ENCODE data around the gene SRCAP.

SRCAP gene

GRCh38 chr16:30760577-30761426, 61.8 kb downstream of the SRCAP start:
- DNase-seq, result no peak

DNA sequence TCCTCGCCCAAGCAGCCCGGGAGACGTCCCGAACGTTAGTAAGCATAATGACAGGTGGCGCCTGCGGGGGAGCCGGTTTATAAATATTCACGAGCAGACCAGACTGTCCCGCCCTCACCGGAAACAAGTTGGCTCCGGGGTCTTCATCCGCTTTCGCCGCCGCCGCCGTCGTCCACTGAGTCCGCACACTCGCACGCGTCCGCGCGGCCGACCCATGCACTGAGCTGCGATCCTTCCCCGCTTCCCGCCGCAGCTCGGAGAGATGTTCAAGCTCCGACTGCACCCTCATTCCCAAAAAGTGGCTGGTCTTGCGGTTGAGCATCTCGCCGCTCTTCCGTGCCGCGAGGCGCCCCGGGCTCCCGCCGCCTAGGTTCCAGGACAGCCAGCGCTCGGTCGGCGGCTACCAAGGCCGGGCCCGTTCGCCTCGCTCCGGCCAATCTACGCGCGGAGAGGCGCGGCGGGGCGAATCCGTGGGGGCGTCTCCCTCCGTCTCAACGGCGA, 62.5 kb downstream of the SRCAP start:
- DNase-seq, result peak; percentile 34

DNA sequence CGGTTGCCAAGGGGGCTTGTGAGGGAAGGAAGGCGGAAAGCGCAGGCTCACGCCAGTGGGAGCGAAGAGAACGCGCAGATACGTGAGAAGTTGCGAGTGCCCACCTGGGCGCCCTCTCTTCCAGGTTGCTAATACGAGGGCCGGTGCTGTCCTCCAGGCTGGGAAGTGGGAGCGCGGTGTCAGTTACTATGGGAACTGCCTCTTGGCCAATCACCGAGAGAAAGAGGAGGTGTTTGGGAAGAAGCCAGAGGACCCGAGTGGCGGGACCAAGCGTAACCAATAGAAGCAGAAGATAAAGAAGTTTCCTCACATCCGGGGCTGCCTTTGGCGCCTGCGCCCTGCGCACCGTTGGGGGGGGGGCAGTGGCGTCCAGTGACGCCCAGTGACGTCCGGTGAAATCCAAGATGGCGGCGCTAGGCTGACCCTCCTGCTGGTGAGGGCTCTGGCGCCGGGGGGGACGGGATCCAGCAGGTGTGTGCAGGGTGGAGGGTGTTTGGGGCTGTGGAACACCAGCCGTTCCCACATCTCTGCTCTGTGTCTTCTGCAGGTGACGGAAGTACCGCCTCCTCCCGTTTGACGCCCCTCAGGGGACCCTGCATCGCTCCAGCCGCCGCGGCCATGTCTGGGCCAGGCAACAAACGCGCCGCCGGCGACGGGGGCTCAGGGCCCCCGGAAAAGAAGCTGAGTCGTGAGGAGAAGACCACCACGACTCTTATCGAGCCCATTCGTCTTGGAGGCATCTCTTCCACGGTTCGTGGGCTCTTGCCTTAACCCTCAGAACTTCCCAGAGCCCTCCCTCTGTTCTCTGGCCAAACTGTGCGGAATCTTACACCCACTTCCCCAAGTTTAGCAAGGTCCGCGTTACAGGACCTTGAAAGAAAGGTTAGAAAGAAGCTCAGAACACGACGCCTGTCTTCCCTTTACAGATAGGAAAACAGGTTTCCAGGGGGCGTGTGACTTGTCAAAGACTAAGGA, 63.2 kb downstream of the SRCAP start, which contains the start of the genes CFAP119 and RNF40:
Gene CFAP119, minus strand, starts transcription at position 135 of the 975 bp plus-strand sequence. CDS start 314 bp downstream, outside the sequence.
Gene RNF40, plus strand, starts transcription at position 395 of the 975 bp plus-strand sequence. Its CDS starts 224 bp downstream, at position 619.
- peak; percentile 98 for DNase-seq

- no peak for DNase-seq
Observed at GRCh38 chr16:30762991-30763725, 64.2 kb downstream of the SRCAP start.

- no peak for DNase-seq
Observed at GRCh38 chr16:30764086-30764485, 65.1 kb downstream of the SRCAP start.

GRCh38 chr16:30764816-30765465, 66.0 kb downstream of the SRCAP start:
- DNase-seq, result no peak

GRCh38 chr16:30766206-30766932, 67.4 kb downstream of the SRCAP start:
- DNase-seq, result no peak

GRCh38 chr16:30766933-30767284, 67.9 kb downstream of the SRCAP start:
- DNase-seq, result no peak

- no peak for DNase-seq
Observed at GRCh38 chr16:30767767-30768465, 68.9 kb downstream of the SRCAP start.

DNA sequence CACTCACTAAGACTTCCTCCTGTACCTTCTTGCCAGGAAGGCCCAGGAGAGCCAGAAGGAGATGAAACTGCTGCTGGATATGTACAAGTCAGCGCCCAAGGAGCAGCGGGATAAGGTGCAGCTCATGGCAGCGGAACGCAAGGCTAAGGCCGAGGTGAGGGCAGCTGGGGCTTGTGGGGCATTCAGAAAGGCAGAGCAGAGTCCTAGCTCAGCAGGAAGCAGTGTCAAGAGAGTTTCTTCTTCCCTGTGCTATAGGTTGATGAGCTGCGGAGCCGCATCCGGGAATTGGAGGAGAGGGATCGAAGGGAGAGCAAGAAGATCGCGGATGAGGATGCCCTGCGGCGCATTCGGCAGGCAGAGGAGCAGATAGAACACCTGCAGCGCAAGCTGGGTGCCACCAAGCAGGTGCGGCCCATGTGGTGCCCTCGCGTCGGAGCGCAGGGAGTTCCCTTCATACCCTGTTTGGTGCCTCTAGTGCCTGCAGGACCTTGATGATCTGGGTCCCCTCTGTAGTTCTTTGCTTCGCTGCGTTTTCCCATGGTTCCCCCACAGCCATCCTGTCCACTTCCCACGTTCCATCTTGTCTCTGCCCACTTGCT, 69.7 kb downstream of the SRCAP start:
- no peak for DNase-seq

DNA sequence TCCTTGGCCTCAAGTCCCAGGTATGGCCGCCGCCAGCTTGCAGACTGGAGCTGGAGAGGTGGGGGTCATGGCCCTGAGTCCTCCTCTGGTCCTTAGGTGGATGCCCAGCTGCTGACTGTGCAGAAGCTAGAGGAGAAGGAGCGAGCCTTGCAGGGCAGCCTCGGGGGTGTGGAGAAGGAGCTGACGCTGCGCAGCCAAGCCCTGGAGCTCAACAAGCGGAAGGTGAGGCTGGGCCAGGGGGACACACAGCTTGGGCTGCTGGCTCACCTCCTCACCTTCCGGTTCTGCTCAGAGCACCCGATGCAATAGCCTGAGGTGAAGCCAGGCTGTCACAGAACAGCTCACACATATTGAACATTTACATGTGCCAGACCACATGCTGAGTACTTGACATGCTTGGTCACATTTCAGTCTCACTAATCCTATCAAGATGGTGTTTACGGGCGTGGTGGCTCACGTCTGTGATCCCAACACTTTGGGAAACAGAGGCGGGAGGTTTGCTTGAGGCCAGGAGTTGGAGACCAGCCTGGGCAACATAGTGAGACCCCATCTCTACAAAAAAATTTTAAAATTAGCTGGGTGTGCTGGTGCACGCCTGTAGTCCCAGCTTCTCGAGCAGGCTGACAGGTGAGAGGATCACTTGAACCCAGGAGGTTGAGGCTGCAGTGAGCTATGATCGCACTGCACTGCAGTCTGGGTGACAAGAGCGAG, 70.6 kb downstream of the SRCAP start:
- no peak for DNase-seq

- DNase-seq, result no peak
Observed at GRCh38 chr16:30771726-30772125, 72.8 kb downstream of the SRCAP start.

DNA sequence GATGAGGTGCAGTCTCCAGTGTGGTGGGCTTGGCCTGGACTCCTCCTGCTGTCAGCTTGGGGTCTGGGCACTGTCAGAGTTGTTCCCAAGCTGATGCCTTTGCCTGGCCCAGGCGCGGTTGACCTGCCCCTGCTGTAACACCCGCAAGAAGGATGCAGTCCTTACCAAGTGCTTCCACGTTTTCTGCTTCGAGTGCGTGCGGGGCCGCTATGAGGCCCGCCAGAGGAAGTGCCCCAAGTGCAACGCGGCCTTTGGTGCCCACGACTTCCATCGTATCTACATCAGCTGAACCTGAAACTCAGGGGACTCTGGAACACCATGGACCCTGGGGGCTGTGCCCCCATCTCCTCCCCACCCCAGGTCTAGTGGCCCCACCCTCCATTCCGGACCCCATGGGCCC, 74.9 kb downstream of the SRCAP start:
- DNase-seq, result no peak

GRCh38 chr16:30774367-30775130, 75.6 kb downstream of the SRCAP start:
- DNase-seq, result no peak

GRCh38 chr16:30775131-30775391, 76.1 kb downstream of the SRCAP start:
- DNase-seq, result no peak

GRCh38 chr16:30775392-30776188, 76.6 kb downstream of the SRCAP start:
- peak; percentile 67 for DNase-seq

- DNase-seq, result no peak
Observed at GRCh38 chr16:30777591-30778297, 78.8 kb downstream of the SRCAP start.
